PC-9 (cell line): Measurements from ENCODE around the gene P3H3. TPM values are rescaled to one million over a fixed set of nuclear protein-coding genes. Genes with fewer than 3 reads are reported as not detected.

Experiments used
- BruUV-seq: library from RNA; stranded (reverse); fragments of 400-500 nt; replicated peaks from 2 replicates; lab custom pipeline; 2021; lab: Mats Ljungman, UMichigan
- CTCF ChIA-PET: fragments of 300-600 bp; sonication (Branson Sonifier 250); formaldehyde crosslinking; loops from one replicate; lab custom pipeline; 2022; ENCODE audit warnings: antibody characterized with exemption; lab: Charles Lee
- POLR2A ChIA-PET: fragments of 300-600 bp; sonication (Branson Sonifier 250); formaldehyde crosslinking; loops from one replicate; lab custom pipeline; 2022; ENCODE audit warnings: antibody characterized with exemption; ENCODE audit not compliant: unreplicated experiment; lab: Charles Lee
- DNase-seq, 2 experiments: peaks; one replicate each; pipeline versions ENCODE4 v3.0.0 to v3.0.0-alpha.2; 2015 to 2022; ENCODE audit warnings: mixed read lengths in 1 of 2
- H2AFZ ChIP-seq: fragments of 200-600 bp; sonication (generic); 2 replicates; pipeline ENCODE4 v1.8.1; 2017; ENCODE audit warnings: antibody characterized with exemption
- H3F3A ChIP-seq: fragments of 200-600 bp; sonication (generic); 2 replicates; pipeline ENCODE4 v1.8.1; 2017; ENCODE audit warnings: antibody characterized with exemption, mild to moderate bottlenecking, low read depth; ENCODE audit not compliant: insufficient read depth
- H3K27ac ChIP-seq: fragments of 200-600 bp; sonication (generic); 2 replicates; pipeline ENCODE4 v1.6.1; 2016; ENCODE audit warnings: mixed run types
- H3K27me3 ChIP-seq: fragments of 200-600 bp; sonication (generic); 2 replicates; pipeline ENCODE4 v1.6.1; 2016; ENCODE audit warnings: low read depth, mixed run types; ENCODE audit not compliant: insufficient read depth
- H3K36me3 ChIP-seq: fragments of 200-600 bp; sonication (generic); 2 replicates; pipeline ENCODE4 v1.6.1; 2016; ENCODE audit warnings: low read depth, mixed run types
- H3K4me1 ChIP-seq: fragments of 200-600 bp; sonication (generic); replicated peaks from 2 replicates; pipeline ENCODE4 v1.6.1; 2016; ENCODE audit warnings: mixed run types; ENCODE audit not compliant: insufficient read depth
- H3K4me2 ChIP-seq: fragments of 200-600 bp; sonication (generic); 2 replicates; pipeline ENCODE4 v1.6.1; 2017; ENCODE audit warnings: mixed run types
- H3K4me3 ChIP-seq: fragments of 200-600 bp; sonication (generic); 2 replicates; pipeline ENCODE4 v1.6.1; 2016; ENCODE audit warnings: mixed run types
- H3K79me2 ChIP-seq: fragments of 200-600 bp; sonication (generic); 2 replicates; pipeline ENCODE4 v1.6.1; 2017; ENCODE audit warnings: low read depth, mixed run types
- H3K9me2 ChIP-seq: fragments of 200-600 bp; sonication (generic); 2 replicates; pipeline ENCODE4 v1.8.1; 2017; ENCODE audit warnings: mild to moderate bottlenecking; ENCODE audit not compliant: insufficient read depth
- H3K9me3 ChIP-seq: fragments of 200-600 bp; sonication (generic); 2 replicates; pipeline ENCODE4 v1.8.1; 2016; ENCODE audit warnings: low read depth; ENCODE audit not compliant: insufficient read depth
- H4K20me1 ChIP-seq: fragments of 200-600 bp; sonication (generic); 2 replicates; pipeline ENCODE4 v1.8.1; 2017; ENCODE audit not compliant: insufficient read depth
- EZH2 ChIP-seq: fragments of 200-600 bp; sonication (generic); IDR thresholded peaks from 2 replicates; pipeline ENCODE4 v1.8.0; 2017; ENCODE audit warnings: antibody characterized with exemption, low read depth
- intact Hi-C: fragments of 100-400 bp; cut with micrococcal nuclease; formaldehyde crosslinking; loops from one replicate; pipeline ENCODE4 v1.10.0; 2022; ENCODE audit not compliant: unreplicated experiment
- total RNA-seq: library from RNA; stranded (reverse); gene quantifications from 2 replicates; pipeline ENCODE4 v1.2.3, GENCODE V29; 2021
- TF ChIP-seq, protein P1 (sequence below): fragments of 200-600 bp; sonication (generic); conservative IDR thresholded peaks from 2 replicates; pipeline ENCODE4 v1.6.1; 2017; ENCODE audit warnings: mixed run types, antibody characterized with exemption, mild to moderate bottlenecking, moderate library complexity

Gene P3H3
- total RNA-seq, 1 experiment from 2014 or later: 0.52 TPM

DNA sequence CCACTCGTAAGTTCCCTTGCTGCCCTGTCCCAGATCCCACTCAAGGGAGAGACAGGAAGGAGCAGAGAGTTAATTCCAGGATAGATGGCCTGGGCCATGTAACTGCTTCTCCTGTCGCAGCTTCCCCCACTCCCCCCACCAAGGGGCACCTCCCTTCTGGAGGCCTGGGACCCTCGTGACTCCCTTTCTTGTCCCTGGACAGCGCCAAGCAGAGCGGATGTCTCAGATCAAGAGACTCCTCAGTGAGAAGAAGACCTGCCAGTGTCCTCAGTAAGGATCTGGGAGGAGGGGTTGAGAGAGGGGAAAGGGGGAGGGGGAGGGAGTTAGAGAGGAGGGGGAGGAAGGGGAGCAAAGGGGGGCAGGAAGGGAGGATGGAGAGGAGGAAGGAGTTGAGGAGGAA, 9.6 kb upstream of the P3H3 start:
- H3F3A ChIP-seq: no peaks in the 10 kb centered on the region
- no peak for TF ChIP-seq EZH2
- TF ChIP-seq, protein P1, sequence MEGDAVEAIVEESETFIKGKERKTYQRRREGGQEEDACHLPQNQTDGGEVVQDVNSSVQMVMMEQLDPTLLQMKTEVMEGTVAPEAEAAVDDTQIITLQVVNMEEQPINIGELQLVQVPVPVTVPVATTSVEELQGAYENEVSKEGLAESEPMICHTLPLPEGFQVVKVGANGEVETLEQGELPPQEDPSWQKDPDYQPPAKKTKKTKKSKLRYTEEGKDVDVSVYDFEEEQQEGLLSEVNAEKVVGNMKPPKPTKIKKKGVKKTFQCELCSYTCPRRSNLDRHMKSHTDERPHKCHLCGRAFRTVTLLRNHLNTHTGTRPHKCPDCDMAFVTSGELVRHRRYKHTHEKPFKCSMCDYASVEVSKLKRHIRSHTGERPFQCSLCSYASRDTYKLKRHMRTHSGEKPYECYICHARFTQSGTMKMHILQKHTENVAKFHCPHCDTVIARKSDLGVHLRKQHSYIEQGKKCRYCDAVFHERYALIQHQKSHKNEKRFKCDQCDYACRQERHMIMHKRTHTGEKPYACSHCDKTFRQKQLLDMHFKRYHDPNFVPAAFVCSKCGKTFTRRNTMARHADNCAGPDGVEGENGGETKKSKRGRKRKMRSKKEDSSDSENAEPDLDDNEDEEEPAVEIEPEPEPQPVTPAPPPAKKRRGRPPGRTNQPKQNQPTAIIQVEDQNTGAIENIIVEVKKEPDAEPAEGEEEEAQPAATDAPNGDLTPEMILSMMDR: no peak
- no peaks in the 10 kb centered on the region for H3K36me3 ChIP-seq
- CTCF ChIA-PET: no interaction called here
- DNase-seq: no peak
- no peak overlapping the region for H3K27ac ChIP-seq
- no TSS peak for BruUV-seq
- H4K20me1 ChIP-seq: no peaks in the 10 kb centered on the region
- no peaks in the 10 kb centered on the region for H3K9me3 ChIP-seq
- no peak overlapping the region for H3K4me2 ChIP-seq
- H3K27me3 ChIP-seq: peaks cover 67% of the 10 kb centered on the region
- H2AFZ ChIP-seq: no peak overlapping the region
- intact Hi-C loops: no loop called here
- H3K9me2 ChIP-seq: no peaks in the 10 kb centered on the region
- no peaks in the 10 kb centered on the region; the same call in 1 of the 2 replicates for H3K4me1 ChIP-seq
- no peaks in the 10 kb centered on the region for H3K79me2 ChIP-seq
- POLR2A ChIA-PET: no interaction called here
- no peak overlapping the region for H3K4me3 ChIP-seq

DNA sequence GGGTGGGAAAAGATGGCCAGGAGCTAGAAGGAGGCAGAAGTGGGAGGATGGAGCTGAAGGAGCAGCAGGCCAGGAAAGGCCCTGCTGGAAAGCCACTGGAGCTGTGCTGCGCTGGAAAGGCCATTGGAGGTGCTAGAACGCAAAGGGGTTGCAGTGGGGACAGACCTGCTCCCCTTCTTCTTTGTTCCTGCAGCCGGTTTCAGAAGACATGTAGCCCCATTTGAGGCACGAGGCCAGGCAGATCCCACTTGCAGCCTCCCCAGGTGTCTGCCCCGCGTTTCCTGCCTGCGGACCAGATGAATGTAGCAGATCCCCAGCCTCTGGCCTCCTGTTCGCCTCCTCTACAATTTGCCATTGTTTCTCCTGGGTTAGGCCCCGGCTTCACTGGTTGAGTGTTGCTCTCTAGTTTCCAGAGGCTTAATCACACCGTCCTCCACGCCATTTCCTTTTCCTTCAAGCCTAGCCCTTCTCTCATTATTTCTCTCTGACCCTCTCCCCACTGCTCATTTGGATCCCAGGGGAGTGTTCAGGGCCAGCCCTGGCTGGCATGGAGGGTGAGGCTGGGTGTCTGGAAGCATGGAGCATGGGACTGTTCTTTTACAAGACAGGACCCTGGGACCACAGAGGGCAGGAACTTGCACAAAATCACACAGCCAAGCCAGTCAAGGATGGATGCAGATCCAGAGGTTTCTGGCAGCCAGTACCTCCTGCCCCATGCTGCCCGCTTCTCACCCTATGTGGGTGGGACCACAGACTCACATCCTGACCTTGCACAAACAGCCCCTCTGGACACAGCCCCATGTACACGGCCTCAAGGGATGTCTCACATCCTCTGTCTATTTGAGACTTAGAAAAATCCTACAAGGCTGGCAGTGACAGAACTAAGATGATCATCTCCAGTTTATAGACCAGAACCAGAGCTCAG, 8.8 kb upstream of the P3H3 start:
- Histone ChIP-seq H3K4me3 (no peak overlapping the region), H3F3A (no peaks in the 10 kb centered on the region), H2AFZ (no peak overlapping the region), H3K36me3 (no peaks in the 10 kb centered on the region), H3K4me2 (no peak overlapping the region), H3K79me2 (no peaks in the 10 kb centered on the region), H3K27ac (no peak overlapping the region), H3K9me2 (no peaks in the 10 kb centered on the region), H3K4me1 (no peaks in the 10 kb centered on the region; the same call in 1 of the 2 replicates), H4K20me1 (no peaks in the 10 kb centered on the region), H3K27me3 (peaks cover 68% of the 10 kb centered on the region), H3K9me3 (no peaks in the 10 kb centered on the region)
- ChIA-PET CTCF (no interaction called here), POLR2A (interaction anchor here (0.6 kb wide), 1 partner anchor 130 kb away, joined by 5 read pairs; the partner anchor contains the start of gene ZNF384)
- intact Hi-C loops: no loop called here
- TF ChIP-seq, protein P1: no peak
- TF ChIP-seq EZH2: no peak
- no peak for DNase-seq
- BruUV-seq: no TSS peak

DNA sequence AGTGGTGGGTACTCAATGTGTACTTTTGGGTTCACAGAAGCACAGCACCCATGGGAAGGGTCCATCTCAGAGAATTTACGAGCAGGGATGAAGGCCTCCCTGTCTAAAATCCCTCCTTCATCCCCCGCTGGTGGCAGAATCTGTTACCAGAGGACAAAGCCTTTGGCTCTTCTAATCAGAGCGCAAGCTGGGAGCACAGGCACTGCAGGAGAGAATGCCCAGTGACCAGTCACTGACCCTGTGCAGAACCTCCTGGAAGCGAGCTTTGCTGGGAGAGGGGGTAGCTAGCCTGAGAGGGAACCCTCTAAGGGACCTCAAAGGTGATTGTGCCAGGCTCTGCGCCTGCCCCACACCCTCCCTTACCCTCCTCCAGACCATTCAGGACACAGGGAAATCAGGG, 8.0 kb upstream of the P3H3 start:
- H3F3A ChIP-seq: no peaks in the 10 kb centered on the region; the same call in 1 of the 2 replicates
- H3K79me2 ChIP-seq: no peaks in the 10 kb centered on the region
- H3K4me3 ChIP-seq: no peak overlapping the region
- H4K20me1 ChIP-seq: no peaks in the 10 kb centered on the region
- no peaks in the 10 kb centered on the region for H3K9me2 ChIP-seq
- no peaks in the 10 kb centered on the region for H3K9me3 ChIP-seq
- no peak overlapping the region for H3K4me2 ChIP-seq
- no TSS peak for BruUV-seq
- no peak for DNase-seq
- no peak overlapping the region for H2AFZ ChIP-seq
- no peak for TF ChIP-seq EZH2
- H3K27ac ChIP-seq: no peak overlapping the region
- H3K27me3 ChIP-seq: peaks cover 68% of the 10 kb centered on the region
- intact Hi-C loops: no loop called here
- ChIA-PET CTCF (no interaction called here), POLR2A (interaction anchor here (0.6 kb wide), 1 partner anchor 131 kb away, joined by 5 read pairs; the partner anchor contains the start of gene ZNF384)
- H3K36me3 ChIP-seq: no peaks in the 10 kb centered on the region
- H3K4me1 ChIP-seq: no peaks in the 10 kb centered on the region; the same call in 1 of the 2 replicates
